ENCODE measurements around the gene CALHM1.

Gene CALHM1

GRCh38 chr10:103454026-103454425 is 4.7 kb downstream of the CALHM1 start:
- DNase-seq = no peak

- DNase-seq = no peak
Measured at GRCh38 chr10:103452506-103453230, 6.0 kb downstream of the CALHM1 start.

- DNase-seq = peak; percentile 45
Measured at GRCh38 chr10:103451831-103452505, 6.7 kb downstream of the CALHM1 start, which contains the start of gene CALHM2. CALHM2 (minus strand) TSS chr10:103452370; CDS start chr10:103449941, 2,429 bp downstream.

- DNase-seq = peak; percentile 58
Measured at GRCh38 chr10:103451091-103451813, 7.4 kb downstream of the CALHM1 start.

- DNase-seq = no peak
Measured at GRCh38 chr10:103450201-103450695, 8.5 kb downstream of the CALHM1 start.

GRCh38 chr10:103449208-103450144 is 9.2 kb downstream of the CALHM1 start:
- no peak for DNase-seq

GRCh38 chr10:103448746-103449145 is 10.0 kb downstream of the CALHM1 start:
- DNase-seq = no peak

GRCh38 chr10:103447187-103447586 is 11.5 kb downstream of the CALHM1 start:
- no peak for DNase-seq

GRCh38 chr10:103445767-103446567 is 12.7 kb downstream of the CALHM1 start:
- DNase-seq = no peak

- DNase-seq = no peak
Measured at GRCh38 chr10:103445366-103445765, 13.3 kb downstream of the CALHM1 start.

GRCh38 chr10:103444478-103444877 is 14.2 kb downstream of the CALHM1 start:
- no peak for DNase-seq

- DNase-seq = no peak
Measured at GRCh38 chr10:103443475-103444185, 15.1 kb downstream of the CALHM1 start.

- no peak for DNase-seq
Measured at GRCh38 chr10:103442031-103442461, 16.7 kb downstream of the CALHM1 start.

GRCh38 chr10:103441611-103442010 is 17.1 kb downstream of the CALHM1 start:
- no peak for DNase-seq

- DNase-seq = no peak
Measured at GRCh38 chr10:103441206-103441605, 17.5 kb downstream of the CALHM1 start.

GRCh38 chr10:103440416-103440815 is 18.3 kb downstream of the CALHM1 start:
- DNase-seq = no peak

- DNase-seq = no peak
Measured at GRCh38 chr10:103439776-103440175, 18.9 kb downstream of the CALHM1 start.

- no peak for DNase-seq
Measured at GRCh38 chr10:103433858-103434257, 24.8 kb downstream of the CALHM1 start.

- no peak for DNase-seq
Measured at GRCh38 chr10:103431902-103432301, 26.8 kb downstream of the CALHM1 start.

- peak; percentile 22 for DNase-seq
Measured at GRCh38 chr10:103429647-103430046, 29.1 kb downstream of the CALHM1 start.
